Colonic mucosa (tissue), 4 donors: ENCODE measurements around the gene PHETA1. TPM values are rescaled to one million over a fixed set of nuclear protein-coding genes. Genes with fewer than 3 reads are reported as not detected.
"Not testable (repeated sequence)": the region's sequence is repeated elsewhere in the genome, so short reads cannot be mapped to it uniquely, and the experiment has no call there.

ENCODE experiments used
- DNase-seq: peaks from one replicate; pipeline ENCODE4 v3.0.0-alpha.2; 2020
- H3K27ac ChIP-seq: fragments of 200-600 bp; one replicate; pipeline ENCODE4 v1.8.0; 2021
- H3K27me3 ChIP-seq: fragments of 200-600 bp; one replicate; pipeline ENCODE4 v1.8.0; 2021
- H3K36me3 ChIP-seq: fragments of 200-600 bp; one replicate; pipeline ENCODE4 v1.8.0; 2021
- H3K4me1 ChIP-seq: fragments of 200-600 bp; one replicate; pipeline ENCODE4 v1.8.0; 2021; ENCODE audit warnings: mild to moderate bottlenecking
- H3K4me3 ChIP-seq: fragments of 200-600 bp; one replicate; pipeline ENCODE4 v1.8.0; 2021
- H3K9ac ChIP-seq, 2 donors: one replicate each; pipeline ENCODE4 v1.7.0; 2013; ENCODE audit warnings: control low read depth in 2 of 2, low read depth in 2 of 2, low read length in 2 of 2
- H3K9me3 ChIP-seq: fragments of 200-600 bp; one replicate; pipeline ENCODE4 v1.8.0; 2021
- intact Hi-C: fragments of 100-400 bp; cut with DNase I; formaldehyde crosslinking; loops from one replicate; pipeline ENCODE4 v1.14.1; 2022
- total RNA-seq, 2 donors: library from RNA; stranded (reverse); fragmentation: NEBNext Ultra II Directional in 1 of 2; extraction: Animal tissue kit (Norgen Biotek cat#: 25700) in 1 of 2; gene quantifications; one replicate each; pipeline ENCODE4 v1.2.1, GENCODE V29; 2021
- TF ChIP-seq, protein P1 (sequence below): fragments of 200-600 bp; IDR thresholded peaks from one replicate; pipeline ENCODE4 v1.8.0; 2022; ENCODE audit warnings: antibody characterized with exemption, mild to moderate bottlenecking
- donor health status: healthy.
- donor health status: DM: no; HTN: no; CAD: no.
- donor health status: DM: no; HTN: no; CAD: no.

Gene PHETA1
- total RNA-seq, 2 donors from 2014 or later: 21.8 to 43.6 TPM

DNA sequence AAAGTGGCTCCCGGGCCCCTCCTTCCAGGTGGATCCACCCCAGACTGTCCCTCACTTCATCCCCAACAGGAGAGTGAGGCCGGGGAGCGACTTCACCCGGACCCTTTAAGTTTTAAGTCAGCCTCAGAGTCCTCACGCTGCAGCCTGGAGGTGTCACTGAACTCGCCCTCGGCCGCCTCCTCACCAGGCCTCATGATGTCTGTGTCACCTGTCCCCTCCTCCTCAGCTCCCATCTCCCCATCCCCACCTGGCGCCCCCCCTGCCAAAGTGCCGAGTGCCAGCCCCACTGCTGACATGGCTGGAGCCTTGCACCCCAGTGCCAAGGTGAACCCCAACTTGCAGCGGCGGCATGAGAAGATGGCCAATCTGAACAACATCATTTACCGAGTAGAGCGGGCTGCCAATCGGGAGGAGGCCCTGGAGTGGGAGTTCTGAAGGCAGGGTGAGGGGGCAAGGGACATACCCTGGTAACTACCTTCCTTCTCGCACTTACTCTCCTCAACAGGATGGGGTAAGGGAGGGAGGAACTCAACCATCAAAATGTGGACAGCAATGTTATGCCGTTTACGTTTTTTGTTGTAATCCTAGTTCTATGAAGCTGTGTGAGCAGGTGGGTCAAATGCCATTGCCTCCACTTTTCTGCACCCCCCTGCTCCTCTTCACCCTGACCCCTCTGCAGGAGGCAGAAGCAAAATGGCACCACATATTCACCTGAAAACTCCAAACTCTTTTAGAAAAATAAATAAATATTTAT, 20.8 kb downstream of the PHETA1 start:
- intact Hi-C loops: no loop called here
- no peak for DNase-seq
- Histone ChIP-seq H3K27ac (no peak overlapping the region), H3K4me3 (no peak overlapping the region), H3K4me1 (no peaks in the 10 kb centered on the region), H3K27me3 (no peaks in the 10 kb centered on the region), H3K9ac (no peak overlapping the region), H3K36me3 (no peaks in the 10 kb centered on the region), H3K9me3 (no peaks in the 10 kb centered on the region)
- TF ChIP-seq, protein P1, sequence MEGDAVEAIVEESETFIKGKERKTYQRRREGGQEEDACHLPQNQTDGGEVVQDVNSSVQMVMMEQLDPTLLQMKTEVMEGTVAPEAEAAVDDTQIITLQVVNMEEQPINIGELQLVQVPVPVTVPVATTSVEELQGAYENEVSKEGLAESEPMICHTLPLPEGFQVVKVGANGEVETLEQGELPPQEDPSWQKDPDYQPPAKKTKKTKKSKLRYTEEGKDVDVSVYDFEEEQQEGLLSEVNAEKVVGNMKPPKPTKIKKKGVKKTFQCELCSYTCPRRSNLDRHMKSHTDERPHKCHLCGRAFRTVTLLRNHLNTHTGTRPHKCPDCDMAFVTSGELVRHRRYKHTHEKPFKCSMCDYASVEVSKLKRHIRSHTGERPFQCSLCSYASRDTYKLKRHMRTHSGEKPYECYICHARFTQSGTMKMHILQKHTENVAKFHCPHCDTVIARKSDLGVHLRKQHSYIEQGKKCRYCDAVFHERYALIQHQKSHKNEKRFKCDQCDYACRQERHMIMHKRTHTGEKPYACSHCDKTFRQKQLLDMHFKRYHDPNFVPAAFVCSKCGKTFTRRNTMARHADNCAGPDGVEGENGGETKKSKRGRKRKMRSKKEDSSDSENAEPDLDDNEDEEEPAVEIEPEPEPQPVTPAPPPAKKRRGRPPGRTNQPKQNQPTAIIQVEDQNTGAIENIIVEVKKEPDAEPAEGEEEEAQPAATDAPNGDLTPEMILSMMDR: no peak

- no peaks in the 10 kb centered on the region for H3K36me3 ChIP-seq
- H3K9me3 ChIP-seq: no peaks in the 10 kb centered on the region
- H3K27ac ChIP-seq: no peak overlapping the region
- H3K4me3 ChIP-seq: no peak overlapping the region
- DNase-seq: no peak
- TF ChIP-seq, protein P1: no peak
- no peaks in the 10 kb centered on the region for H3K4me1 ChIP-seq
- no peaks in the 10 kb centered on the region for H3K27me3 ChIP-seq
- no peak overlapping the region for H3K9ac ChIP-seq
- intact Hi-C loops: no loop called here
Observed at GRCh38 chr12:111344254-111344875, 24.5 kb downstream of the PHETA1 start.

DNA sequence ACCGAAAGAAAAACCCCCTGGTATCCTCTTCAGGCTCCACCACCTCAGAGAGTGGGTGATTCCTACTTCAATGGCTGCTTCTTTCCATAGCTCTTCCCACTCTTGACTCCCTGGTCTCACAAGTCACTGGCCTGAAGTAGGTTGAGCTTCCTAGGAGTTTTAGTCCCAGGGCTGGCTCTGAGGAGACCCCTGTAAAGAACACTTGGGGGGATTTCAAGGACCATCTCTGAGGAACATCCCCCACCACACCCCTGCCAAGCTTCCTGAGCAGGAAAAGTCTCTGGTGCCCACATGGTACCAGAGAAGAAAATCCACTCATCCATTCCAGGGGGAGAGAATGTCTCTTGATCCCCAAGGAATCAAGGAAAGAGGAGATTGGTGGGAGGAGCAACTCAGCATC, 25.7 kb downstream of the PHETA1 start:
- H3K9ac ChIP-seq: no peak overlapping the region
- no peak overlapping the region for H3K27ac ChIP-seq
- no peaks in the 10 kb centered on the region for H3K27me3 ChIP-seq
- H3K4me3 ChIP-seq: no peak overlapping the region
- H3K9me3 ChIP-seq: no peaks in the 10 kb centered on the region
- H3K4me1 ChIP-seq: no peaks in the 10 kb centered on the region
- H3K36me3 ChIP-seq: no peaks in the 10 kb centered on the region
- TF ChIP-seq, protein P1: no peak
- intact Hi-C loops: no loop called here
- no peak for DNase-seq

GRCh38 chr12:111342376-111342775, 26.5 kb downstream of the PHETA1 start:
- intact Hi-C loops: no loop called here
- no peak for DNase-seq
- TF ChIP-seq, protein P1: no peak

DNA sequence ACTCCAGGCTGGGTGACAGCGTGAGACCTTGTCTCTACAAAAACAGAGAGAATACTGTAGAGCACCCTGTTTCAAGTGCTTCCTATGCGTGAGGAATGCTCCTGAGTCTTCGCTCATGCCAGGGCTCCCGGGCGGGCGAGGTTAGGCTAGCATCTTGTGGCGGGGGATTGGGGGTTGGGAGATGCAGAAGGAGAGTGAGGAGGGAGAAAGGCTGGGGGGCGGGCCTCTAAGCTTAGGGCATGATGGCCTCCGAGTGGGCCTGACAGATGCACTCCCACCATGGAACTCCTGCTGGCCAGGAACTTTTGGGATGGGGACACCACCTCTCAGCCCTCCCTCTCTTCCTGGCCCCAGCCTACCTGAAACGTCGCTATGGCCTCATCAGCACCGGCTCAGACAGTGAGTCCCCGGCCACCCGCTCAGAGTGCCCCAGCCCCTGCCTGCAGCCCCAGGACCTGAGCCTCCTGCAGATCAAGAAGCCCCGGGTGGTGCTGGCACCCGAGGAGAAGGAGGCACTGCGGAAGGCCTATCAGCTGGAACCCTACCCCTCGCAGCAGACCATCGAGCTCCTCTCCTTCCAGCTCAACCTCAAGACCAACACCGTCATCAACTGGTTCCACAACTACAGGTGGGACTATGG, 27.3 kb downstream of the PHETA1 start:
- no peaks in the 10 kb centered on the region for H3K4me1 ChIP-seq
- H3K27ac ChIP-seq: no peak overlapping the region
- intact Hi-C loops: no loop called here
- TF ChIP-seq, protein P1: no peak
- no peaks in the 10 kb centered on the region for H3K9me3 ChIP-seq
- H3K4me3 ChIP-seq: no peak overlapping the region
- no peaks in the 10 kb centered on the region for H3K36me3 ChIP-seq
- no peak for DNase-seq
- no peaks in the 10 kb centered on the region for H3K27me3 ChIP-seq
- no peak overlapping the region for H3K9ac ChIP-seq

More at GRCh38 chr12:111342376-111342775, 26.5 kb downstream of the PHETA1 start:
- H3K27me3 ChIP-seq: no peaks in the 10 kb centered on the region
- H3K9ac ChIP-seq: no peak overlapping the region
- no peaks in the 10 kb centered on the region for H3K36me3 ChIP-seq
- H3K27ac ChIP-seq: no peak overlapping the region
- H3K4me1 ChIP-seq: no peaks in the 10 kb centered on the region
- no peak overlapping the region for H3K4me3 ChIP-seq
- H3K9me3 ChIP-seq: no peaks in the 10 kb centered on the region

DNA sequence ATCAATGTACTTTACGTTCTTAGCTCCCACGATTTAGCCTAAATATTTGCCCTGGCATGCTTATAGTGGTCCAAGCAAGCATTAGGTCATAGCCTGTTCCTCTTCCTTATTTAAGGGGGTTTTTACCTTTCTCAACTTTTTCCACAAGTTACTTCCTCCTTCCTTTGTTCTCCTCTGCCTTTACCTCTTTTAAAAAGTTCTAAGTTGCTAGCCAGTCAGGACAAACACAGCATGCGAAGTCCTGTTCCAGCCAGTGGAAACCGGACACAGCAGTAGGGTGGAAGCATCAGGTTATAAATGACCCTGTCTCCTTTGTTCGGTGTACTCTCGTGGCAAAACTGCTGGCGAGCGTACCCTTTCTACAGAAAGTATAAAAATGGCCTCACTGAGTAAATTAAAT, 28.2 kb downstream of the PHETA1 start:
- H3K27ac ChIP-seq, H3K4me1 ChIP-seq, DNase-seq, H3K27me3 ChIP-seq, H3K36me3 ChIP-seq, intact Hi-C loops, H3K9ac ChIP-seq, H3K9me3 ChIP-seq, H3K4me3 ChIP-seq: not testable (repeated sequence)
